BE2C (cell line): Measurements from ENCODE around the gene ALOX15B.

Source experiments
- DNase-seq: peaks from one replicate; pipeline ENCODE4 v3.0.0-alpha.2; 2020
- H3K27me3 ChIP-seq: fragments of 250-450 bp; sonication (Bioruptor Pico); 2 replicates; pipeline ENCODE4 v1.5.1; 2020; ENCODE audit warnings: mild to moderate bottlenecking
- H3K36me3 ChIP-seq: fragments of 250-450 bp; sonication (Bioruptor Pico); 2 replicates; pipeline ENCODE4 v1.5.1; 2020; ENCODE audit warnings: mild to moderate bottlenecking
- H3K4me1 ChIP-seq: fragments of 250-450 bp; sonication (Bioruptor Pico); 2 replicates; pipeline ENCODE4 v1.5.1; 2020
- H3K4me3 ChIP-seq: 2 replicates; pipeline ENCODE4 v1.5.1; 2011; ENCODE audit warnings: low read depth, low read length
- H3K9me3 ChIP-seq: fragments of 250-450 bp; sonication (Bioruptor Pico); 2 replicates; pipeline ENCODE4 v1.5.1; 2020
- TF ChIP-seq, protein P1 (sequence below): IDR thresholded peaks from 2 replicates; pipeline ENCODE4 v1.5.1; 2012; ENCODE audit warnings: mild to moderate bottlenecking, low read depth, low read length

Gene ALOX15B

DNA sequence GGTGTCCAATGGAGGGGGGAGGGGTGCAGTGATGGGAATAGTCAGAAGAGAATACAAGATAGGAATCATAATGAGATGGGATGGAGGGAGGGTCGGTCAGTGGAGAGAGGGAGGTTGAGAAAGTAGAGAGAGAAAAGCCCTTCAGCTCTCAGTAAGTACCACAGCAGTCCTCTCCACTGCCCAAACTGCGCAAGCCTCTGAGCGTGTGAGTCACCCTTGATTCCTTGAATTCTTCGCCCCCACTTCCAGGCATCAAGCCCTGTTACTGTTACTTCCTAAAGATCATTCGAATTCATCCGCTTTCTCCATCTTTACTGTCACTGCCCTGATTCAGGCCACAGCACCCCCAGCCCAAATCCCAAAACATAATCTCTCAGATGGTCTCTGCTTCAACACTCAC, 34.0 kb upstream of the ALOX15B start:
- Histone ChIP-seq H3K9me3 (no peaks in the 10 kb centered on the region), H3K4me3 (no peak overlapping the region), H3K27me3 (peaks cover 26% of the 10 kb centered on the region), H3K4me1 (no peaks in the 10 kb centered on the region), H3K36me3 (no peaks in the 10 kb centered on the region)
- no peak for DNase-seq
- TF ChIP-seq, protein P1, sequence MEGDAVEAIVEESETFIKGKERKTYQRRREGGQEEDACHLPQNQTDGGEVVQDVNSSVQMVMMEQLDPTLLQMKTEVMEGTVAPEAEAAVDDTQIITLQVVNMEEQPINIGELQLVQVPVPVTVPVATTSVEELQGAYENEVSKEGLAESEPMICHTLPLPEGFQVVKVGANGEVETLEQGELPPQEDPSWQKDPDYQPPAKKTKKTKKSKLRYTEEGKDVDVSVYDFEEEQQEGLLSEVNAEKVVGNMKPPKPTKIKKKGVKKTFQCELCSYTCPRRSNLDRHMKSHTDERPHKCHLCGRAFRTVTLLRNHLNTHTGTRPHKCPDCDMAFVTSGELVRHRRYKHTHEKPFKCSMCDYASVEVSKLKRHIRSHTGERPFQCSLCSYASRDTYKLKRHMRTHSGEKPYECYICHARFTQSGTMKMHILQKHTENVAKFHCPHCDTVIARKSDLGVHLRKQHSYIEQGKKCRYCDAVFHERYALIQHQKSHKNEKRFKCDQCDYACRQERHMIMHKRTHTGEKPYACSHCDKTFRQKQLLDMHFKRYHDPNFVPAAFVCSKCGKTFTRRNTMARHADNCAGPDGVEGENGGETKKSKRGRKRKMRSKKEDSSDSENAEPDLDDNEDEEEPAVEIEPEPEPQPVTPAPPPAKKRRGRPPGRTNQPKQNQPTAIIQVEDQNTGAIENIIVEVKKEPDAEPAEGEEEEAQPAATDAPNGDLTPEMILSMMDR = no peak

DNA sequence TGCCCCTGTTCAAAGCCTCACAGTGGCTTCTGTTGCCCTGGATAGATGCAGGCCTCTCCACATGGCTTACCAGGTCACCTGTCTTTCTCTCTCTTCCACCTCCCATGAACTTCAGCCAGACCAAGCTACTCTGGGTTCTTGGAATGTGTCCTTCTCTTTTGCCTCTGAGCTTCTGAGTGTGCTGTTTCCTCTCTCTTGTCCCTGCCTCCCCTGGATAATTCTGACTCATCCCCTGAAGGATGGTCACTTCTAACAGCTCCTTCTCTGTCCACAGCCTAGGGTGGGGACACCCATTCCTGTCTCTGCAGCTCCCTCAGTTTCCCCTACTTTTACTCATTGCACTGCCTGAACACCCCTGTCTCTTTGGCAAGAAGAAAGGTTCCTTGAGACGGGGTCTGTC, 33.5 kb upstream of the ALOX15B start:
- Histone ChIP-seq H3K4me1 (no peaks in the 10 kb centered on the region), H3K9me3 (no peaks in the 10 kb centered on the region), H3K4me3 (no peak overlapping the region), H3K27me3 (peaks cover 26% of the 10 kb centered on the region), H3K36me3 (no peaks in the 10 kb centered on the region)
- TF ChIP-seq, protein P1 = no peak
- no peak for DNase-seq

DNA sequence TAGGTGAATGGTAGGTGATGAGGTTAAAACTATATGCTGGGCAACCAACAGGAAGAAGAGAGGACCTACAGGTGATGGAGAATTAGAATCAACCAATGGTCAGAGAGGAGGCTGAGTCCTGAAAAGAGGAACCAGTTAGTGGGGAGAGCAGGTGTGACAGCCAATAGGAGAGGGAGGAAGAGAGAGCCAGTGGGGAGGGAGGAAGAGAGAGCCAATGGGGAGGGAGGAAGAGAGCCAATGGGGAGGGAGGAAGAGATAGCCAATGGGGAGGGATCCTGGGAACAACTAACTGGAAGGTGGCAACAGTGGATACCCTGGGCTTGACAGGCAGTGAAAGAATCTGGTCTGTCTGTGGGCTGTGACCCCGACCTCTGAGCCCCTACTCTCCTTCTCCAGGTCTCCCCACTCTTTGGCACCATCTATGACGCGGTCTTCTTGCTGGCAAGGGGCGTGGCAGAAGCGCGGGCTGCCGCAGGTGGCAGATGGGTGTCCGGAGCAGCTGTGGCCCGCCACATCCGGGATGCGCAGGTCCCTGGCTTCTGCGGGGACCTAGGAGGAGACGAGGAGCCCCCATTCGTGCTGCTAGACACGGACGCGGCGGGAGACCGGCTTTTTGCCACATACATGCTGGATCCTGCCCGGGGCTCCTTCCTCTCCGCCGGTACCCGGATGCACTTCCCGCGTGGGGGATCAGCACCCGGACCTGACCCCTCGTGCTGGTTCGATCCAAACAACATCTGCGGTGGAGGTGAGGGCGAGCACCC, 32.7 kb upstream of the ALOX15B start:
- H3K9me3 ChIP-seq = no peaks in the 10 kb centered on the region
- no peak overlapping the region for H3K4me3 ChIP-seq
- no peaks in the 10 kb centered on the region for H3K4me1 ChIP-seq
- H3K36me3 ChIP-seq = no peaks in the 10 kb centered on the region
- no peak for DNase-seq
- peaks cover 22% of the 10 kb centered on the region for H3K27me3 ChIP-seq
- TF ChIP-seq, protein P1 = no peak

DNA sequence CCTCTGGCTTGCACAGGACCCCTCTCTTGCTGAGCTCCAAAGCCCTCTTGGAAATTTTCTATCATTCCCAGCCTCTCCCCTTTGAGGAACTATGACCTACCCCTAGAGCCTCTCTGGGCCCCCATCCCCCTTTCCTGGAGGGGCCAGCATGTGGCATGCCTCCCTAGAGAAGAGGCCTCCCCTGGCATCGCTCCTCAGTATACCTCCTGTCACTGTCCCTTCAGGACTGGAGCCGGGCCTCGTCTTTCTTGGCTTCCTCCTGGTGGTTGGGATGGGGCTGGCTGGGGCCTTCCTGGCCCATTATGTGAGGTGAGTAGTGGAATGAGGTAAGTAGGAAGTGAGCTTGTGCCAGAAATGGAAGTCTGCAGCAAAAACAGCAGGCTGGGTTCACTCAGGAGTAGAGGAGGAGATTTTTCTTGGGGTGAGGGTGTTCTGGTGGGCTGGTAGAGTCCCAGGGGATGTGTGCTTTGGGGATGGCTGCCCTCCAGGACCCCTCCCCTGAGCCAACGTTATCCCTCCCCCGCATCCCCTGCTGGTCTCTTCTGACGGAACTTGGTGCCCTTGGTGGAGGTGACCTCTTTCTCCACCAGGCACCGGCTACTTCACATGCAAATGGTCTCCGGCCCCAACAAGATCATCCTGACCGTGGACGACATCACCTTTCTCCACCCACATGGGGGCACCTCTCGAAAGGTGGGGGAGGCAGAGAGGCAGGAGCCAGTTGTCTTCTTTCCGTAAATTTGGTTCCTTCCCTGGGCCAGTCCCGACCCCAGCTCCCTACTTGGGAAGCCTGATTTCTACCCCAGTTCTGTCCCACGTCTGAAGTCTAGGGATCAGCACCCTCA, 31.8 kb upstream of the ALOX15B start:
- TF ChIP-seq, protein P1 = no peak
- no peaks in the 10 kb centered on the region for H3K4me1 ChIP-seq
- H3K36me3 ChIP-seq = no peaks in the 10 kb centered on the region
- peaks cover 18% of the 10 kb centered on the region for H3K27me3 ChIP-seq
- no peak for DNase-seq
- H3K4me3 ChIP-seq = no peak overlapping the region
- no peaks in the 10 kb centered on the region for H3K9me3 ChIP-seq

DNA sequence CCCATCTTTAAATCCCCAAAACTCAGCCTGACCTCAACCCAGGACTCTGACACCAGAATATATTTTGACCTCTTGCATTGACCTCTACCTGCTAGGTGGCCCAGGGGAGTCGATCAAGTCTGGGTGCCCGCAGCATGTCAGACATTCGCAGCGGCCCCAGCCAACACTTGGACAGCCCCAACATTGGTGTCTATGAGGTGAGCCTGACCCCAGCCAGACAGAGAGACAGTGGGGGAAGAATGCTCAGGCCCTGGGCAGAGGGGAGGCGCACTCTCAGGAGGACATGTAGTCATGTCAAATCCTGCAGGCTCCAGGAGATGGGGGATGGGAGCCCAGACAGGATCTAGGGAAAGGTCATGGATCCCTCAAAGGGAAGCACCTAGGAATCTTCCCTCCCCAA, 31.0 kb upstream of the ALOX15B start:
- TF ChIP-seq, protein P1 = no peak
- no peaks in the 10 kb centered on the region for H3K36me3 ChIP-seq
- peaks cover 11% of the 10 kb centered on the region for H3K27me3 ChIP-seq
- no peaks in the 10 kb centered on the region for H3K9me3 ChIP-seq
- no peak overlapping the region for H3K4me3 ChIP-seq
- no peaks in the 10 kb centered on the region for H3K4me1 ChIP-seq
- DNase-seq = no peak
